Measurements from ENCODE around the gene NDUFV1. TPM values are rescaled to one million over a fixed set of nuclear protein-coding genes. Genes with fewer than 3 reads are reported as not detected.

Gene NDUFV1
- total and polyA plus RNA-seq, 9 of the 15 experiments (the other 6 are each of a cell fraction or from before 2014, with no cell fraction given) = 10.8 to 423 (median 209) TPM

GRCh38 chr11:67605231-67606011 is 1.3 kb upstream of the NDUFV1 start (continued):
- TF ChIP-seq PURB (CRISPR knock-in tag; IDR thresholded peaks at IDR 0.05; ENCODE audit: low read depth) (no peak), ZNF311 (CRISPR knock-in tag; IDR thresholded peaks at IDR 0.05) (no peak), CC2D1A (IDR thresholded peaks at IDR 0.05) (no peak), ELF2 (CRISPR knock-in tag; IDR thresholded peaks at IDR 0.05) (no peak), ZNF512 (tag; IDR thresholded peaks at IDR 0.05) (no peak), WHSC1 (IDR thresholded peaks at IDR 0.05; ENCODE audit: low read length) (no peak), DMBX1 (CRISPR knock-in tag; IDR thresholded peaks at IDR 0.05; ENCODE audit: borderline replicate concordance) (no peak; the same call in 1 of the 2 replicates), ZNF224 (CRISPR knock-in tag; IDR thresholded peaks at IDR 0.05) (no peak), BCOR (IDR thresholded peaks at IDR 0.05) (0 out of 2 replicates have a peak, but pooled peaks have one; percentile 24), HSF4 (CRISPR knock-in tag; IDR thresholded peaks at IDR 0.05; ENCODE audit: borderline replicate concordance) (peak; percentile 65; the same call in 1 of the 2 replicates), RBM25 (IDR thresholded peaks at IDR 0.05; ENCODE audit: low read depth, low read length, severe bottlenecking) (no peak), AFF1 (IDR thresholded peaks at IDR 0.05; ENCODE audit: low read depth in 1 of 2, partially characterized antibody in 2 of 2) (peak in 1 of 2 experiments; percentile 28), ZNF431 (CRISPR knock-in tag; IDR thresholded peaks at IDR 0.05) (no peak), DLX4 (CRISPR knock-in tag; IDR thresholded peaks at IDR 0.05) (no peak), HIVEP1 (CRISPR knock-in tag; IDR thresholded peaks at IDR 0.05) (no peak), HLTF (IDR thresholded peaks at IDR 0.05) (no peak), MECOM (CRISPR knock-in tag; IDR thresholded peaks at IDR 0.05) (no peak), EZH2 (IDR thresholded peaks at IDR 0.05; ENCODE audit: borderline replicate concordance, low read depth, low read length) (no peak), ZBTB26 (CRISPR knock-in tag; IDR thresholded peaks at IDR 0.05) (no peak), CCNT2 (IDR thresholded peaks at IDR 0.05; ENCODE audit: borderline replicate concordance, extremely low read depth, insufficient read length, low read depth, low read length) (peak; percentile 16), POLR2AphosphoS5 (IDR thresholded peaks at IDR 0.05; ENCODE audit: control insufficient read depth, insufficient read depth, low read depth, low read length) (peak; percentile 18; the same call in 1 of the 2 replicates)
